IMR-90 (cell line): ENCODE measurements around the gene TFDP2. TPM values are rescaled to one million over a fixed set of nuclear protein-coding genes. Genes with fewer than 3 reads are reported as not detected.

Source experiments
- ATAC-seq: fragments of 200-7000 bp; cut with Tn5 transposase; 2 replicates; pipeline ENCODE4 v1.9.1; 2020; ENCODE audit warnings: low read depth, mild to moderate bottlenecking, moderate library complexity
- BruUV-seq: library from RNA; stranded (reverse); fragments of 400-500 nt; replicated peaks from 2 replicates; lab custom pipeline; 2021; lab: Mats Ljungman, UMichigan
- CTCF ChIA-PET: fragments of 300-600 bp; formaldehyde crosslinking; extraction: SDS; loops from one replicate; lab custom pipeline; 2021; ENCODE audit warnings: antibody characterized with exemption; lab: Yijun Ruan, JAX
- POLR2A ChIA-PET: fragments of 300-600 bp; sonication (Branson Sonifier 250); formaldehyde crosslinking; loops from one replicate; lab custom pipeline; 2022; ENCODE audit warnings: antibody characterized with exemption; ENCODE audit not compliant: unreplicated experiment; lab: Charles Lee
- DNase-seq: peaks from one replicate; pipeline ENCODE4 v3.0.0; 2013
- H2AFZ ChIP-seq: replicated peaks from 2 replicates; pipeline ENCODE3; 2013; ENCODE audit warnings: low read length, mild to moderate bottlenecking; ENCODE audit not compliant: poor library complexity
- H2AK5ac ChIP-seq: 2 replicates; pipeline ENCODE4 v1.6.1; 2013; ENCODE audit warnings: low read depth, low read length, inconsistent platforms
- H2AK9ac ChIP-seq: replicated peaks from 2 replicates; pipeline ENCODE3; 2013; ENCODE audit warnings: mild to moderate bottlenecking, low read depth, low read length, moderate library complexity; ENCODE audit not compliant: poor library complexity
- H2BK120ac ChIP-seq: 2 replicates; pipeline ENCODE4 v1.6.1; 2013; ENCODE audit warnings: low read depth, low read length, inconsistent platforms
- H2BK15ac ChIP-seq: 3 replicates; pipeline ENCODE4 v1.6.1; 2013; ENCODE audit warnings: low read depth, low read length, inconsistent platforms
- H2BK20ac ChIP-seq: 2 replicates; pipeline ENCODE4 v1.6.1; 2013; ENCODE audit warnings: low read depth, mild to moderate bottlenecking, inconsistent platforms, low read length, moderate library complexity
- H2BK5ac ChIP-seq: 2 replicates; pipeline ENCODE4 v1.6.1; 2013; ENCODE audit warnings: mild to moderate bottlenecking, low read depth, low read length, inconsistent platforms; ENCODE audit not compliant: poor library complexity, severe bottlenecking
- H3K14ac ChIP-seq: replicated peaks from 2 replicates; pipeline ENCODE4 v1.6.1; 2013; ENCODE audit warnings: low read depth, low read length, inconsistent platforms
- H3K18ac ChIP-seq: 2 replicates; pipeline ENCODE4 v1.6.1; 2013; ENCODE audit warnings: low read depth, low read length, control low read depth
- H3K23ac ChIP-seq: 2 replicates; pipeline ENCODE4 v1.6.1; 2013; ENCODE audit warnings: low read depth, low read length, inconsistent platforms
- H3K27ac ChIP-seq: 2 replicates; pipeline ENCODE4 v1.5.1; 2013; ENCODE audit warnings: mild to moderate bottlenecking, control low read depth, low read length; ENCODE audit not compliant: insufficient read depth
- H3K27me3 ChIP-seq: 2 replicates; pipeline ENCODE4 v1.6.1; 2013; ENCODE audit warnings: low read length; ENCODE audit not compliant: control insufficient read depth, insufficient read depth
- H3K36me3 ChIP-seq: 2 replicates; pipeline ENCODE4 v1.6.1; 2013; ENCODE audit warnings: low read length, mixed read lengths; ENCODE audit not compliant: control insufficient read depth, insufficient read depth
- H3K4ac ChIP-seq: 2 replicates; pipeline ENCODE4 v1.6.1; 2013; ENCODE audit warnings: low read depth, low read length, inconsistent platforms
- H3K4me1 ChIP-seq: 2 replicates; pipeline ENCODE4 v1.6.1; 2013; ENCODE audit warnings: low read length, mixed read lengths; ENCODE audit not compliant: control insufficient read depth, insufficient read depth
- H3K4me2 ChIP-seq: 2 replicates; pipeline ENCODE4 v1.6.1; 2013; ENCODE audit warnings: low read depth, mild to moderate bottlenecking, control low read depth, low read length, moderate library complexity
- H3K4me3 ChIP-seq: 2 replicates; pipeline ENCODE4 v1.5.1; 2013; ENCODE audit warnings: low read depth, mild to moderate bottlenecking, control low read depth, low read length, moderate library complexity; ENCODE audit not compliant: insufficient read depth
- H3K56ac ChIP-seq: 2 replicates; pipeline ENCODE4 v1.6.1; 2013; ENCODE audit warnings: low read length, inconsistent platforms; ENCODE audit not compliant: insufficient read depth; ENCODE audit errors: extremely low read depth
- H3K79me1 ChIP-seq, 2 experiments: 2 replicates each; pipeline ENCODE4 v1.6.1; 2013; ENCODE audit warnings: low read length in 2 of 2, inconsistent platforms in 1 of 2, low read depth in 1 of 2
- H3K9ac ChIP-seq: 2 replicates; pipeline ENCODE4 v1.6.1; 2013; ENCODE audit warnings: low read depth, low read length, control low read depth
- H3K9me1 ChIP-seq: 2 replicates; pipeline ENCODE4 v1.6.1; 2013; ENCODE audit warnings: low read length, inconsistent platforms; ENCODE audit not compliant: insufficient read depth
- H3K9me3 ChIP-seq: 2 replicates; pipeline ENCODE4 v1.6.1; 2013; ENCODE audit warnings: low read length; ENCODE audit not compliant: control insufficient read depth, insufficient read depth
- H4K20me1 ChIP-seq: 2 replicates; pipeline ENCODE4 v1.6.1; 2013; ENCODE audit warnings: low read length, inconsistent platforms; ENCODE audit not compliant: insufficient read depth
- H4K5ac ChIP-seq: 2 replicates; pipeline ENCODE4 v1.6.1; 2013; ENCODE audit warnings: mild to moderate bottlenecking, low read depth, low read length, control low read depth
- H4K8ac ChIP-seq, 2 experiments: 2 replicates each; pipeline ENCODE4 v1.6.1; 2013; ENCODE audit warnings: low read depth in 2 of 2, low read length in 2 of 2, control low read depth in 1 of 2, inconsistent platforms in 1 of 2
- H4K91ac ChIP-seq: 2 replicates; pipeline ENCODE4 v1.6.1; 2013; ENCODE audit warnings: low read depth, low read length, inconsistent platforms; ENCODE audit not compliant: insufficient read depth
- CEBPB ChIP-seq: IDR thresholded peaks from 2 replicates; pipeline ENCODE4 v1.6.1; 2012; ENCODE audit warnings: low read depth, low read length, improper control_type of control experiment
- FOS ChIP-seq: fragments of 150-350 bp; IDR thresholded peaks from 2 replicates; pipeline ENCODE4 v1.6.1; 2016; ENCODE audit warnings: low read depth, low read length
- RFX5 ChIP-seq: IDR thresholded peaks from 2 replicates; pipeline ENCODE4 v1.8.0; 2012; ENCODE audit warnings: low read depth, mild to moderate bottlenecking, low read length, moderate library complexity
- WGBS, 2 experiments: methylation state at CpG; one replicate each; pipeline versions ENCODE4 v1.1.5 to v1.1.7; 2013; ENCODE audit warnings: missing lambda C conversion rate in 2 of 2; ENCODE audit not compliant: insufficient read length in 1 of 2; ENCODE audit errors: extremely low coverage in 2 of 2; 5-methylcytosine and 5-hydroxymethylcytosine counted together
- dilution Hi-C: fragments of 300-500 bp; cut with HindIII; formaldehyde crosslinking; loops from one replicate; pipeline ENCODE4 v1.14.3; 2018; ENCODE audit warnings: low sequenced_read_pairs; ENCODE audit not compliant: unreplicated experiment
- in situ Hi-C: fragments of 300-500 bp; cut with MboI; formaldehyde crosslinking; loops from 3 replicates; pipeline ENCODE4 v1.14.3; 2019; ENCODE audit warnings: low sequenced_read_pairs, inconsistent platforms, mixed read lengths
- intact Hi-C: fragments of 100-400 bp; cut with micrococcal nuclease; formaldehyde crosslinking; loops from 2 replicates; pipeline ENCODE4 v1.10.0; 2022
- polyA plus RNA-seq, 3 experiments: library from polyadenylated mRNA; depleted of rRNA; stranded (reverse); fragments of >200 nt; gene quantifications; 2 replicates each; pipeline ENCODE4 v1.2.3, GENCODE V29; 2012; ENCODE audit warnings: low replicate concordance in 1 of 3
- total RNA-seq: library from RNA; depleted of rRNA; stranded (reverse); fragments of >200 nt; gene quantifications from 2 replicates; pipeline ENCODE4 v1.2.3, GENCODE V29; 2012

The TFDP2 gene
- total and polyA plus RNA-seq, 2 of the 4 experiments (the other 2 are of a cell fraction) = 10.7 to 23.7 TPM

DNA sequence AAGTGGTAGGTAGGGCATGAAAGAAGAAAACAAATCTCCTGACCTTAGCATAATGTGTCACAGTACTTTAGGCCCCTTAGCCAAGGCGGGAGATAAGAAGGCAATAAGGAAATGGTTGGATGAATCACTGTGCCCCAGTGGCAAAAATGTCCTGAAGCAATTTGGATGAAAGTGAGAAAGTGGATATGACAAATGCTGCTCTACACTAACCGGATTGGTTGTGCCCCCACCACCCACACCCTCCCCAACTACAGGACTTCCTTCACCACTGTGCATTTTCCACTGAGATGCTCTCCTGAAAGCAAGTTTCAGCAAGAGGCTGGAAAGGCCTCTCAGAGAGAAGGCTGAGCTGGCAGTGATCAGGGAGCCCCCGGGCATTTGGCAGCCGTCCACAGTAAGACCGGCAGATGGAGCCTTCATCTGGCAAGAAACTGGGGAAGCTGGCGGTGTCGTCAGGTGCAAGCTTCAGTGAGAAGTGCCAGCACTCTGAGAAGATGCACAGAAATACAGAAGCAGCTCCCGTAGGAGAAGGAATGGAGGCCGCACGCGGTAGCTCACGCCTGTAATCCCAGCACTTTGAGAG lies 209.1 kb downstream of the TFDP2 start:
- POLR2A ChIA-PET = no interaction called here
- Histone ChIP-seq H2AFZ (peak overlapping the region; percentile 40), H3K4me1 (peaks cover 6% of the 10 kb centered on the region), H4K91ac (no peak overlapping the region), H3K23ac (no peak overlapping the region), H3K4me3 (no peak overlapping the region), H4K8ac (peak overlapping the region in 1 of 2 experiments; percentile 34; a peak in 1 of 4 replicates), H3K79me1 (no peaks in the 10 kb centered on the region), H3K9me1 (0 out of 2 replicates have a peak, but pooled peaks cover 1% of the 10 kb centered on the region), H3K4ac (no peak overlapping the region), H3K27me3 (no peaks in the 10 kb centered on the region), H3K4me2 (no peak overlapping the region), H3K56ac (no peak overlapping the region), H3K18ac (no peak overlapping the region), H2BK5ac (no peak overlapping the region), H4K5ac (no peak overlapping the region), H3K27ac (no peak overlapping the region), H2BK15ac (no peak overlapping the region), H2BK120ac (no peak overlapping the region), H2AK5ac (no peak overlapping the region), H3K14ac (no peak overlapping the region), H2BK20ac (no peak overlapping the region), H4K20me1 (no peaks in the 10 kb centered on the region), H3K9ac (no peak overlapping the region), H3K36me3 (no peaks in the 10 kb centered on the region), H2AK9ac (no peak overlapping the region), H3K9me3 (no peaks in the 10 kb centered on the region)
- no TSS peak for BruUV-seq
- WGBS, 2 experiments = 38% methylated on average over 5 of the region's 12 CpGs; no CpG with 5 or more reads in 1 of the 2 experiments
- ATAC-seq (peak; percentile 82), DNase-seq (peak; percentile 68)
- CTCF ChIA-PET = interaction anchor here (1.1 kb wide), 1 partner anchor 12 kb away, joined by 7 read pairs; no protein-coding TSS in a partner anchor
- in situ Hi-C loops (no loop called here), intact Hi-C loops (no loop called here), dilution Hi-C loops (no loop called here)
- TF ChIP-seq RFX5 (no peak), CEBPB (peak; percentile 45; the same call in 1 of the 2 replicates), FOS (0 out of 2 replicates have a peak, but pooled peaks have one; percentile 20)
